Neuronal stem cell (in vitro differentiated cells): ENCODE results near the gene TPSG1.

Experiments
- DNase-seq: peaks from one replicate; pipeline ENCODE4 v3.0.0-alpha.2; 2013; ENCODE audit warnings: low spot score
- H2AFZ ChIP-seq: one replicate; pipeline ENCODE4 v1.6.1; 2013; ENCODE audit warnings: mild to moderate bottlenecking, low read length, inconsistent platforms
- H2AK5ac ChIP-seq: 2 replicates; pipeline ENCODE4 v1.6.1; 2013; ENCODE audit warnings: low read depth, mild to moderate bottlenecking, inconsistent platforms, low read length, moderate library complexity, mixed read lengths
- H2BK120ac ChIP-seq: 2 replicates; pipeline ENCODE4 v1.6.1; 2013; ENCODE audit warnings: low read depth, mild to moderate bottlenecking, inconsistent platforms, low read length, moderate library complexity, mixed read lengths
- H2BK12ac ChIP-seq: one replicate; pipeline ENCODE4 v1.6.1; 2013; ENCODE audit warnings: low read length, inconsistent platforms
- H2BK15ac ChIP-seq: 2 replicates; pipeline ENCODE4 v1.6.1; 2013; ENCODE audit warnings: mild to moderate bottlenecking, low read length, inconsistent platforms, mixed read lengths
- H2BK5ac ChIP-seq: one replicate; pipeline ENCODE4 v1.6.1; 2013; ENCODE audit warnings: inconsistent platforms, mild to moderate bottlenecking, low read length, moderate library complexity
- H3K14ac ChIP-seq: one replicate; pipeline ENCODE4 v1.6.1; 2013; ENCODE audit warnings: low read length, inconsistent platforms
- H3K18ac ChIP-seq: 2 replicates; pipeline ENCODE4 v1.6.1; 2013; ENCODE audit warnings: low read length, inconsistent platforms
- H3K23ac ChIP-seq: 2 replicates; pipeline ENCODE4 v1.6.1; 2013; ENCODE audit warnings: low read depth, mild to moderate bottlenecking, mixed read lengths, low read length, inconsistent platforms; ENCODE audit not compliant: poor library complexity
- H3K27ac ChIP-seq: replicated peaks from 3 replicates; pipeline ENCODE4 v1.5.1; 2013; ENCODE audit warnings: low read length, inconsistent platforms
- H3K27me3 ChIP-seq, 3 experiments: 2 replicates each; pipeline ENCODE4 v1.6.1; 2013; ENCODE audit warnings: low read length in 3 of 3, mild to moderate bottlenecking in 2 of 3, inconsistent platforms in 1 of 3, low read depth in 1 of 3, mixed read lengths in 1 of 3, moderate library complexity in 1 of 3; ENCODE audit not compliant: control insufficient read depth in 3 of 3, insufficient read depth in 3 of 3
- H3K36me3 ChIP-seq, 2 donors: replicated peaks in 1 of 2; 2 replicates each; pipeline ENCODE4 v1.6.1; 2013; ENCODE audit warnings: low read length in 2 of 2; ENCODE audit not compliant: control insufficient read depth in 2 of 2, insufficient read depth in 2 of 2
- H3K4ac ChIP-seq: 2 replicates; pipeline ENCODE4 v1.6.1; 2013; ENCODE audit warnings: inconsistent platforms, mild to moderate bottlenecking, low read length, moderate library complexity
- H3K4me1 ChIP-seq, 2 donors: 1 replicate in 1 of 2; 2 replicates in 1 of 2; pipeline ENCODE4 v1.6.1; 2013; ENCODE audit warnings: low read length in 2 of 2, low read depth in 1 of 2; ENCODE audit not compliant: control insufficient read depth in 2 of 2, insufficient read depth in 1 of 2
- H3K4me2 ChIP-seq: one replicate; pipeline ENCODE4 v1.6.1; 2013; ENCODE audit warnings: mild to moderate bottlenecking, low read length, inconsistent platforms; ENCODE audit not compliant: insufficient read depth, poor library complexity, severe bottlenecking
- H3K4me3 ChIP-seq, 2 donors: 2 replicates each; pipeline ENCODE4 v1.5.1; 2013; ENCODE audit warnings: low read length in 2 of 2, mild to moderate bottlenecking in 2 of 2, inconsistent platforms in 1 of 2, moderate library complexity in 1 of 2
- H3K79me1 ChIP-seq: one replicate; pipeline ENCODE4 v1.6.1; 2013; ENCODE audit warnings: low read depth, mild to moderate bottlenecking, inconsistent platforms, low read length, moderate library complexity
- H3K9ac ChIP-seq: one replicate; pipeline ENCODE4 v1.6.1; 2013; ENCODE audit warnings: mild to moderate bottlenecking, low read depth, low read length, inconsistent platforms; ENCODE audit not compliant: poor library complexity
- H3K9me3 ChIP-seq, 2 donors: replicated peaks in 1 of 2; 2 replicates each; pipeline versions ENCODE3 to v1.6.1; 2013; ENCODE audit warnings: low read length in 2 of 2, mild to moderate bottlenecking in 2 of 2, inconsistent platforms in 1 of 2, low read depth in 1 of 2, mixed read lengths in 1 of 2, moderate library complexity in 1 of 2; ENCODE audit not compliant: control insufficient read depth in 2 of 2, insufficient read depth in 1 of 2
- H4K8ac ChIP-seq: one replicate; pipeline ENCODE4 v1.6.1; 2013; ENCODE audit warnings: low read depth, mild to moderate bottlenecking, inconsistent platforms, low read length, moderate library complexity
- H4K91ac ChIP-seq: one replicate; pipeline ENCODE4 v1.6.1; 2013; ENCODE audit warnings: low read length, low read depth, mild to moderate bottlenecking, inconsistent platforms; ENCODE audit not compliant: poor library complexity
- WGBS, 2 donors: extraction: QIAGEN DNeasy Blood & Tissue Kit; methylation state at CpG; one replicate each; pipeline ENCODE4 v1.1.7; 2013; ENCODE audit warnings: missing lambda C conversion rate in 2 of 2, mixed read lengths in 1 of 2; ENCODE audit not compliant: insufficient read length in 2 of 2, insufficient replicate concordance in 1 of 2; ENCODE audit errors: extremely low coverage in 2 of 2; 5-methylcytosine and 5-hydroxymethylcytosine counted together

The TPSG1 gene

DNA sequence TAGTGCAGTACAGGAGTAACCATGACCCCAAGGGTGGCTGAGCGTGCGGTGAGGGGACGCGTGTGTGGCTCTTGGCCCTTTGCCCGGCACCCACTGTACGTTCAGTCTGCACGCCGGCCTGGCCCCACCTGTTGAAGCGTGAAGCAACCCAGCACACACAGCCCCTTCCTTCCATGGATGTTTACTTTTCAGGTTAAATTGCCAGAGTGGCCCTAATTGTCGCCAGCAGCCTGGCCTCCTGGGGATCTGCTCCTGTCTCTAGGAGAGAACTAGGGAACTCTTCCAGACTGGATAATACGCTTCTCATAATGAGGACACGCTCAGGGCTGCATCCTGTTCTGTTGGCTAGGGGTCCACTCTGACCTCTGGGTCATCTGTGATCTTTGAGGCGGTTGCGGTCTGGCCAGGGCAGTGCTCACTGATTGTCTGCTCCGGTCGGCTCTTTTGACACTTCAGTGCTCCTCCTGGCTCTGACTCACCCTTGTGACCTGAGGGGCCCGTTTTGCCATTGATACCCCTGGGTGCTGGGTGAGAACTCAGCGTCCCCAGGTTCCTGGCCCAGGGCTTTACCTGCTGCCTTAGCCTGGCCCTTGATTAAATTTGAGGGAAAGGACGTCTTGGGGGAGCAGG is 27.7 kb downstream of the TPSG1 start:
- H3K4me1 ChIP-seq = peaks cover 6 to 9% of the 10 kb centered on the region in 2 donors
- peak overlapping the region; percentile 38 for H3K14ac ChIP-seq
- no peak overlapping the region for H3K4ac ChIP-seq
- H3K23ac ChIP-seq = peak overlapping the region; percentile 93
- no peak overlapping the region for H4K8ac ChIP-seq
- no peak overlapping the region for H2BK15ac ChIP-seq
- WGBS, 2 donors = no CpG with 5 or more reads among the region's 19 CpGs
- H3K18ac ChIP-seq = no peak overlapping the region
- no peak overlapping the region for H2AK5ac ChIP-seq
- H3K9ac ChIP-seq = no peak overlapping the region
- H3K27ac ChIP-seq = no peak overlapping the region
- H2BK5ac ChIP-seq = no peak overlapping the region
- no peak for DNase-seq
- no peak overlapping the region for H2BK12ac ChIP-seq
- no peak overlapping the region for H4K91ac ChIP-seq
- peaks cover 0 to 14% of the 10 kb centered on the region in 2 donors for H3K36me3 ChIP-seq
- H3K79me1 ChIP-seq = peaks cover 20% of the 10 kb centered on the region
- H2AFZ ChIP-seq = no peak overlapping the region
- H3K4me2 ChIP-seq = no peak overlapping the region
- no peaks in the 10 kb centered on the region for H3K27me3 ChIP-seq
- no peak overlapping the region for H2BK120ac ChIP-seq
- no peaks in the 10 kb centered on the region for H3K9me3 ChIP-seq
- no peak overlapping the region for H3K4me3 ChIP-seq

DNA sequence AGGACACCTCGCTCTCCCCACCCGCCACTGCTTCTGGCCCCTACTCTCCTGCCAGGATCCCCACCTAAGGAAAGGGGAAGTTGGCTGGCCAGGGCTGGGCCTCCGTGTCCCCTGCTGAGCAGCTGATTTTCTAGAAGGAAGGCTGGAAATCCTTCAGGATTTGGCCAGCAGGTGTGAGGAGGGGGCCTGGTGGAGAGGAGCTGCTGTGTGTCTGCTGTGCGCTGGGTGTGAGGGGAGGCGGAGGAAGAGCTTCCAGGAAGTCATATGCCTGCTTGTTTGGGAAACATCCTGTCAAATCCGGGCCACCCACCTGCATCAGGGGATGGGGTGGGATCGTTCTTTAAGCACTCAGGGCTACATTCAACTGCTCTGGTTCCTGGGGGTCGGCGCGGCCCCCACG is 28.6 kb downstream of the TPSG1 start:
- Histone ChIP-seq H3K18ac (no peak overlapping the region), H3K4me3 (no peak overlapping the region), H3K36me3 (peaks cover 0 to 7% of the 10 kb centered on the region in 2 donors), H3K27ac (no peak overlapping the region), H2BK120ac (no peak overlapping the region), H3K4me2 (no peak overlapping the region), H3K9ac (no peak overlapping the region), H3K23ac (peak overlapping the region; percentile 93), H2AFZ (no peak overlapping the region), H2BK5ac (no peak overlapping the region), H2AK5ac (peak overlapping the region; percentile 43), H3K9me3 (no peaks in the 10 kb centered on the region), H3K27me3 (no peaks in the 10 kb centered on the region), H2BK12ac (no peak overlapping the region), H3K14ac (no peak overlapping the region), H3K4ac (no peak overlapping the region), H3K4me1 (peaks cover 6 to 9% of the 10 kb centered on the region in 2 donors), H3K79me1 (peaks cover 20% of the 10 kb centered on the region), H4K8ac (no peak overlapping the region), H4K91ac (no peak overlapping the region), H2BK15ac (no peak overlapping the region)
- no peak for DNase-seq
- WGBS, 2 donors = no CpG with 5 or more reads among the region's 11 CpGs

DNA sequence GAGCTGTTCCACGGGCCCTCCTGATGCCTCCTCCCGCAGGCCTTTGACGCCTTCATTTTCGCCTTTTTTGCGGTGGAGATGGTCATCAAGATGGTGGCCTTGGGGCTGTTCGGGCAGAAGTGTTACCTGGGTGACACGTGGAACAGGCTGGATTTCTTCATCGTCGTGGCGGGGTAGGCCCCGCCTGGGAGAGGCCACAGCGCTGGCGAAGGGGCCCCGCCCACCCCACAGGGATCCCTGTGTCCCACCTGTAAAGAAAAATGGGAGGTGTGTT is 29.7 kb downstream of the TPSG1 start:
- H3K27ac ChIP-seq = no peak overlapping the region
- no peak overlapping the region for H3K18ac ChIP-seq
- no peaks in the 10 kb centered on the region for H3K9me3 ChIP-seq
- peaks cover 25% of the 10 kb centered on the region for H3K79me1 ChIP-seq
- H2BK15ac ChIP-seq = no peak overlapping the region
- H3K4me3 ChIP-seq = no peak overlapping the region
- no peak overlapping the region for H2BK5ac ChIP-seq
- H2BK120ac ChIP-seq = no peak overlapping the region
- no peak overlapping the region for H3K23ac ChIP-seq
- no peak overlapping the region for H2BK12ac ChIP-seq
- H2AK5ac ChIP-seq = no peak overlapping the region
- H3K4me2 ChIP-seq = no peak overlapping the region
- H3K14ac ChIP-seq = no peak overlapping the region
- DNase-seq = no peak
- H3K4me1 ChIP-seq = peaks cover 6 to 9% of the 10 kb centered on the region in 2 donors
- H4K8ac ChIP-seq = no peak overlapping the region
- H2AFZ ChIP-seq = no peak overlapping the region
- H3K27me3 ChIP-seq = no peaks in the 10 kb centered on the region
- H3K9ac ChIP-seq = no peak overlapping the region
- WGBS, 2 donors = no CpG with 5 or more reads among the region's 14 CpGs
- H3K4ac ChIP-seq = no peak overlapping the region
- no peak overlapping the region for H4K91ac ChIP-seq
- peaks cover 0 to 5% of the 10 kb centered on the region in 2 donors for H3K36me3 ChIP-seq

DNA sequence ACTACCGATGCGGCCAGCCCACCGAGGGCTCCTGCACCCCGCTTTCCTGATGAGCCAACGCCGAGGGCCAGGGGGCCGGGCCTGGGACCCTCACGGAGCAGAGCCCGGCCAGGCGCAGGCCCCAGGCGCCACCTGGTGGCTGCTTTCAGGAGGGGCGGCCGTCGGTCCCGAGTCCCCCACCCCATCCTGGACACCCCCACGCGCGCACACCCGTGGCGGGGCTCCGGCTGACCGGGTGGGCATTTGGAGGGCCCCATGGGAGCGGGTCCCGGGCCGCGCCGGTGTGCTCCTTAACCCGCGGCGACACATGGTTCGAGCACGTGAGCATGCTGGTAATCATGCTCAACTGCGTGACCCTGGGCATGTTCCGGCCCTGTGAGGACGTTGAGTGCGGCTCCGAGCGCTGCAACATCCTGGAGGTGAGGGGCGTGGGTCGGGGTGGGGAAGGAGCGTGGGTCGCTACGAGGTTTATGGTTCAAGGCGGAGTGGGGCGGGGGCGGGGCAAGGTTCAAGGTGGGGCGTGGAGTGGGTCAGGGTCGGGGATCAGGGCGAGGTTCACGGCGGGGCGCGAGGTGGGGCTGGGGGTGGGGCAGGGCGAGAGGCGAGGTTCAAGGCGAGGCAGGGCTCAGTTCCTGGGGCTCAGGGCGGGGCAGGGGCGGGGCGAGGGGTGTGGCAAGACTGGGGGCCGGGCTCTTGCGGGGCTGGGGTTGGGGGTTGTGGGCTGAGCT is 30.2 kb downstream of the TPSG1 start:
- Histone ChIP-seq H3K27me3 (no peaks in the 10 kb centered on the region), H3K4me2 (no peak overlapping the region), H3K79me1 (peaks cover 28% of the 10 kb centered on the region), H2AK5ac (no peak overlapping the region), H2BK12ac (no peak overlapping the region), H4K91ac (no peak overlapping the region), H3K4ac (no peak overlapping the region), H2AFZ (no peak overlapping the region), H2BK15ac (no peak overlapping the region), H3K14ac (no peak overlapping the region), H3K18ac (peak overlapping the region; percentile 71), H2BK5ac (peak overlapping the region; percentile 88), H3K4me1 (peaks cover 6 to 9% of the 10 kb centered on the region in 2 donors), H3K9me3 (no peaks in the 10 kb centered on the region), H4K8ac (no peak overlapping the region), H3K9ac (no peak overlapping the region), H3K36me3 (peaks cover 0 to under 1% of the 10 kb centered on the region in 2 donors), H3K4me3 (no peak overlapping the region), H3K23ac (peak overlapping the region; percentile 20), H3K27ac (no peak overlapping the region), H2BK120ac (no peak overlapping the region)
- WGBS, 2 donors = no CpG with 5 or more reads among the region's 61 CpGs
- DNase-seq = no peak
